GM19372 (cell line): Measurements from ENCODE around the gene PRR23E.

Experiments used
- ATAC-seq: cut with Tn5 transposase; IDR thresholded peaks from one replicate; pipeline ENCODE4 v1.9.1; 2021; ENCODE audit warnings: mild to moderate bottlenecking, low read depth, moderate library complexity; ENCODE audit not compliant: unreplicated experiment

PRR23E gene

DNA sequence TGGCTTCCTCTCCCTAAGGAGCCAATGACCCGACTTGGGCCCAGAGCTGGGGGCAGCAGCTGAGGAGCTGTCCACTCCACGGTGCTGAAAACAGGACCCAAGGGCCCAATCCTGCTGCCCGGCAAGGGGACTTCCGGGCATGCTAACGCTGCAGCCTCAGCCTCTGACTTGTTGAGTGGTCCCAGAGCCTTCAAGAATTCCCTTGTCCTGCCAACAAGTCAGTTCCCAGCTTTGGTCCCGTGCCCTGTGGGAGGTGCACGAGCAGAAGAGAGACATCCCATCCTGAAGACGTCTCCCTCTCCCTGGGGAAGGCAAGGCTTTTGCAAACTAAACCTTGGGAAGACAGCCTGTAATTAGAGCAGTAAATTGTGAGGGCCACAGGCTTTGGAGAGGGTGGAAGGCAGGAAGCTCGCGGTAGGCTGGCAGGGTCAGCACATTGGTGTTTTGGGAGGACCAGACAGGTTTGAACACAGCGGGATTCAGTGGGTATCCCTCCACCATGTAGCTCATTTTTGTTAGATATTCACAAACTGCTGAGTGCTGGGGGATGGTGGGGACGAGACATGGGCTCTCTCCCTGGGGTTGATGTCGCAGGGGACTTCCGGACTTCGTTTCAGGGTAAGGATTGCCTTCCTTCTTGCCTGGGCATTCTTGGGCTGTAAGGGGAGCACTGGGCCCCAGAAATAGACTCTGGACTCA lies 29.8 kb upstream of the PRR23E start:
- no peak for ATAC-seq

DNA sequence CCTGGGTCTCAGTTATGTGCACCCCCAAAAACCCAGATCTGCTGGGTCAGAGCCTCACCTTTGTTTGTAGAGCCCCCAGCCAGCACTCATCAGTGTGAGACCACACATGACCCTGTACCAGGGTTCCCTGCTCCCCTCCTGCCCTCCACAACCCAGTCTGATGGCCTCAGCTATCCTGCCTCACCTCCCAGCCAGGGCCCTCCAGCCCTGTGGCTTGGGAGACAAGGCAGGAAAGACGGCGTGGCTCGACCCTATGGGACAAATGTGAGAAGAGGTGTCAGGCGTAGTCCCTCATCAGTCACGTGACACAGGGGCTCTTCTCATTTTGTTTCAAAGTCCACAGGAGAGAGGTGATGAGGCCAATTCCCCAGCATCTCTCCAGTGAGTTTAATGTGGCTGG lies 28.3 kb upstream of the PRR23E start:
- no peak for ATAC-seq

DNA sequence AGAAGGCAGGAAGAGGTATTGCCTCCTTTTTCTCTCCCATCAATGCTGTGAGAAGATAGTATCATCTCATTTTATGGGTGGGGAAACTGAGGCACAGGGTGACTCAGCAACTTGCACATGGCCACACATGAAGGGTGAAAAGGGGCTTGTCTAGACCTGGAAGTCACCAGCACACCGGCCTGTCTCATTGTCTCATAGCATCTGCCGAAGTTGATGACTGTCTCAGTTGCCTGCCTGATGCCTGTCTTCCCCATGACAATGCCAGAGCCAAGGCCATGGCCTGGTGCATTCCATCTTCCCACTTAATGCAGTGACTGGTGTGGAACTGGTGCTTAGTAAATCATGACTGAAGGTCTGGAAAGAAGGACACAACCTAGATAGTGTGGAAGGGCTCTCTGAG lies 27.9 kb upstream of the PRR23E start:
- no peak for ATAC-seq

DNA sequence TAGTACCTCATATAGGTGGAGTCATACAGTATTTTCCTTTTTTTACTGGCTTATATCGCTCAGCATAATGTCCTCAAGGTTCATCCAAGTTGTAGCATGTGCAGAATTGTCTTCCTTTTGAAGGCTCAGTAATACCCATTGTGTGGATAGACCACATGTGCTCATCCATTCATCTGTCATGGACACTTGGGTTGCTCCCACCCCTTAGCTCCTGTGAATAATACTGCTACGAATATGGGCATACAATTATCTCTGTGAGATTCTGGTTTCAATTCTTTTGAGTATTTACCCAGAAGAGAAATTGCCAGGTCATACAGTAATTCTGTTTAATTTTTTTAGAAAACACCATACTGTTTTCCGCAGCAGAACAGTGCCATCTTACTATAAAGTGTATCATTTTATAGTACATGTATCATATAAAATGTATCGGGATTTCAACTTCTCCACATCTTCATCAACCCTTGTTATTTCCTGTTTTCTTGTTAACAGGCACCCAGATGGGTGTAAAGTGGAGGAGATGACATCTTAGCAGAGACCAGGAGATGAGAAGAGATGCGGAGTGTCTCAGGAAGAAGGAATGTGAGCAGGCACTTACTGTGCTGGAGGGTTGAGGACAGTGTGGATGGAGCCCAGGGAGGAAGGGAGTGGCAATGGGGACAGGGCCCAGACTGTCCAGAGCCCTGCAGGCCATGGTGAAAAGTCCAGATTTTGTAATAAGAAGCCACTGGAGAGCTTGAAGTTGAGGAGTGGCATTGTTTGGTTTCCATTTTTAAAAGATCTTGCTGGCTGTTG lies 27.0 kb upstream of the PRR23E start:
- ATAC-seq = no peak

DNA sequence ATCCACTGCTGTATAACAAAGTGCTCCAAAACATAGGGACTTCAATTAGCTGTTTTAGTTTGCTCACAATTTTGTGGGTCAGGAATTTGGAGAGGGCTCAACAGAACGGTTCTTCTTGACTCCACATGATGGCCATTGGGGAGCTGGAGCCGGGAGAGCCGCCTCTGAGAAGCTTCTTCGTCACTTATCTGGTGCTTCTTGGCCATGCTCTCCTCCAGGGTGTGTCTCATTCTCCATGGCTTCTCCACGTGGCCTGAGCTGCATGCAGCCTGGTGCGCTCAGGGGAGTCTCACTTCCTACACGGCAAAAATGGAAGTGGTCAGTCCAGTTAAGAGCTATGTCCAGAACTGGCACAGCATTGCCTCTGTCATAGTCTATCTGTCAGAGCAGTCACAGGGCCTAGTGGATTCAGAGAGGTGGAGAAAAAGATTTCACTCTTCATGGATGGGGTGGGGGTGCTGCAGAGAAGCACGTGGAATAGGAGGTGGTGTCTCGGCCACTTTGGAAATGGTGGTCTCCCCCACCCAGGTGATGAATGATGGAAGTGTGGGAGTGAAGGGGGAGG lies 26.3 kb upstream of the PRR23E start:
- ATAC-seq = no peak

DNA sequence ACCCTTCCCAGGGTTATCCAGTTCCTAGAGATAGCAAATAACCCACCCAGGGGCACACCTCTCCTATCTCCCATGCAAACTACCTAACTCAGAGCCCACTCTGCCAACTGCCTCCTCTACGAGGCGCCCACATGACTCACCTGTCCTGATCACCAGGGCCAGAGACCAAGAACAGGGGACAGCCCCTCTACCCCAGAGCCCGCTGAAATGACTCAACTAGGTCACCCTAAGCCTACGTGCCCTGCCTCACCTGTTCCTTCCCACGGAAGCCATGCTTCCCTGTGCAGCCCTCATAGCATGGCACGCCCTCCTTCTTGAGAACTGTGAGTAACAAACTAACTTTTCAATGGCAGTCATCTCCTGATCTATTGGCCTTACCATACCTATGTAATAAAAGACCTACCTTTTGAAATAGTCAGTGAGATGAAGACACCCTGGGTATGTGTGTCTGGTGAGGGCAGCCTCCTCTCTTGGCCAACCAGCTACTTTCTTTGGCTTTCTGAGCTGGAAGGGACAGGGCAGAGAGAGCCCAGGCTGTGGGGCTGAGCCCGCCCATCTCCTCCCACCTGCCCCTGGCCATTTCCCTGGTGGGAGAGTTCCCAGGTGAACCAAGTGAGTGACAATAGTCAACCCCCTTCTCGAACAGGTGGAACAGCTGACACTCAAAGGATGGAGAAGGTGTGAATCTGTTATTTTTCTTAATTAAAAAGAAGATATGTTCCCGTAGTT lies 25.5 kb upstream of the PRR23E start:
- ATAC-seq = no peak

DNA sequence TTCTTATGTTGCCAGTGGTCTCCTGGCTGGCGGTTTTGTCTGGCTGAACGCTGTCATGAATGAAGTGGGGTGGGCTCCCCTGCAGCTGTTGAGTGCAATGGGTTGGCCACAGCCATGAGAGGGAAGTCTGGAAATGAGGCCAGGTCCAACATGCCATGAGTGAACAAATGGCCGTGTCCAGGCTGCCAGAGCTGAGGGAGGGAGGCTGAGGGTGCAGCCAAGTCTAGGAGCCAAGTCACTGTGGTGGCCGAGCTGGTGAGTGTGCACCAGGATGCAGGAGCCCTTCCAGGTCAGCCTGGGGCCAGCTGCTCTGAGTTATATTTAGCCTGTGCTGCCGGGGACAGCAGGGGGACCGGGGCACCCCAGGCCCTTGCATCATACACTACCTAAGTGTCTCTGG lies 24.7 kb upstream of the PRR23E start:
- no peak for ATAC-seq

DNA sequence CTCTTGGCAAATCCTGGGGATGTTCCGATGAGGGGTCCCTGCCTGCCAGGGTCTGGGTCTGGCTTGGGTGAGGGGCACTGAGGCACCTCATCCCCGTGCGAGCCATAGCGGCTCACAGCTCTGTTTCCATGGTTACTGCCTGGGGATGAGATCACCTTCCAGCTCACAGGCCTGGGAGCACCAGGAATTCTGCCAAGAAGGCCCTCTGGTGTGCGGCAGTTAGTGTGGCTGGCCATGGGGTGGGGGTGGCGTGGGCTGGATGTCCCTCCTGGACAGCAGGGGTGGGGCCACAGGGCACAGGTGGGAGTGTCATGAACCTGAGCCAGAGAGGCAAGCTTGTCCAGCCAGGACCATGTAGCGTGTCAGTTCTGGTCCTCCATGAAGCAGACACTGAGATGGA lies 22.1 kb upstream of the PRR23E start:
- no peak for ATAC-seq

DNA sequence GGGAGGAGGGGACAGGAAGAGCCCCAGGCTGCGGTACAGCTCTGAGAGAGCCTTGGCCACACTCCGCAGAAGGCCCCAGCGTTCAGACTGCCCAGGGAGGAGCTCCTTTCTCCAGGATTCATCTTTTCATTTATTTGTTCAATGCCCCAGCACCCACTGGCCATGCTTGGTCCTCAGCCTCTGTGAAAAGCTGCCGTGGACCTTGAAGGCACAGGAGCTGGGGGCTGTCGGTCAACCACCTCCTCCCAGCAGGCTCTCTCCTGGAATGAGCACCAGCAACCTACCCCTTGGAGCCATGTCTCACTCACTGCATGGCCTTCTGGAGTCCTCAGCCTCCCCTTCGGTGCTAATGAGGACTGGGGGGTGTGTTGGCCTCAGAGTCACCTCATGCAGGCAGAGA lies 21.6 kb upstream of the PRR23E start:
- no peak for ATAC-seq

DNA sequence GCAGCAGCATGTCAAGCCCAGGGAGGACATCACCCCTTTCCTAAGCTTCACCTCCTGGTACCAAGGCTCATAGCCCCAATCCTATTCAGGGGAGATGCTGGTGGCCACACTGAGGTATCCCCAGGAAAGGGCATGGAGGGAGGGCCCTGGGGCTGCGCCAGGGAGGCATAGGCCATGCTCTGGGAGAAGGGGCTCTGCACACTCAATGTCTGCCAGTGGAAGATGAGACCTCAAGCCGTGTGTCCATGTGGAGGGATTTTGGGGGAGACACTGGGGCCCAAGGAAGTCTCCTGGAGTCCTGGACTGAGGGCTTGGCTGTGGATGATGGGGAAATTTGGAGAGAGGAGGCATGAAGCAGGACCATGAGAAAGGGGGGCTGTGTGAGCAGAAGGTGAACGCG lies 21.2 kb upstream of the PRR23E start:
- no peak for ATAC-seq

DNA sequence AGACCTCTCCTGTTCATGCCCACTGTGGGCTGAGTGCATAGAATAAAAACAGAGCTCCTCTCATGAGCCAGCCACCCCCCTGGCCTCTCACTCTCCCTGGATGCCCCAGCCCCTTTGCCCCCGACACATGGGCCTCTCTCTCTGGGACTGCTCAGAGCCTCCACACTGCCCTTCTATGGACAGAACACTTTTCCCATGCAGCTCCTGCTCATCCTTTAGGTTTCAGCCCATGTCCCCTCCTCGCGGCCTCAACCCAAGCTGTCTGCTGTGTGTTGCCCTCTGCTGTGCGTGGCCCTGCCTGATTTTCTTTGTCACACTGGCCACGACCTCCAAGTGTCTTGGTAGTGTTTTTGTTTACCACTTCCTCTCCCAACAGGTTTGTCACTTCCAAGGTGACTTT lies 20.7 kb upstream of the PRR23E start:
- ATAC-seq = no peak

DNA sequence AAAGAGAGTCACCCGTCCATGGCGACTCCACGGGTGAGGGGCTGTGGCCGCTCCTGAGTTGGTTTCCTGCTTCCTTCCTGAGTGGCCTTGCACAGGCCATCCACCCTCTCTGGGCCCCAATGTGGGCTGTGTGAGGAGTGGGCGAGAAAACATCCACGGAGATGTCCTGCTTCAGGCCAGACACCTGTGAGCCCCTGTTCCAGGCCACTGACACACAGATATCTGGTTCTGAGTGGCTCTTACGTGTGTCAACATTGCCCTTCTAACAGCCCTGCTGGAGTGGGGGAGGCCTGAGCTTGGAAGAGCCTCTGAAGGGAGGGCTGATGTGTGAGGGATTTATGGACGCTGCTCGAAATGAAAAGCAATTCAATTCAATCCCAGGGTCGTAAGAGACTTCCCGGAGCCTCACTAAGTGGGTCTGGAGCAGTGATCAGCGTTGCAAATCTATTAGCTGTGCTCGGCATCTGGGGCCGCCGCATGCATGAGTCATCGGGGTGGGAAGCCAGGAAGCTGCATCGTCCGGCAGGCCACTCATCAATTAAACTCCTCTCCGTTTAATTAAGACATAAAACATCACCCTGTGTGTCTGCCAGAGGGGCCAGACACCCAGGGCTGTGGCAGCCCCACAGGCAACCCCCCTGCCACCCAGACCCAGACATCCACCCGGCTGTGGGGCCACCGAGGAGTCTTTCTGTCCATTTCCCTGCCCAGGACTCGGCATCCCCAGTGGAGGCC lies 20.0 kb upstream of the PRR23E start:
- no peak for ATAC-seq

DNA sequence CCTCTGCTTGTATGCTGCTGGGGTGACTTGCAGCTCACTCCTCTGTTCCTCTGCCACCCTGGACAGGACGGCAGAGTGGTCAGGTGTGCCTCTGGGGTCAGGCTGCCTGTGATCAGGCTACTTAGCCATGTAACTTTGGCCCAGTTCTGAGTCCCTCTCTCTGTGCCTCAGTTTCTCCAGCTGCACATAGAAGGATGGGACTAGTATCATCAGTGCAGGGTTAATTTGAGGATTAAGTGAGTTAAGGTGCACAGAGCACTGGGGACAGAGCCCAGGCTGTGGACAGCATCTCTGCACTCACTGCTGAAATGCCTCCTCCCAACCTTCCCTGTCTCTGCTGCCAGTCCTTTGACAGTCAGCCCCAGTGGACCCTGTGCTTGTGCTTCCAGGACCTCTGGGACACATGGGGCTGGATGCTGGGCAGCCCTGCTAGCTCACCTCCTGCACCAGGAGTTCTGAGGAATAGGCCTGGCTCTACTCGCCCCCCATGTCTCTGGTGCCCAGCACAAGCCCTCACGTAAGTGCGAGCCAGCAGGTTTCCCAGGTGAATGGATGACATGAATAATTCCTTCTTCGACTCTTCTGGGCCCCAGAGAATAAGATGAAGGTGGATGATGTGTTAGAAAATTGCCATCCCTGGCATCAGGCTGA lies 19.3 kb upstream of the PRR23E start:
- no peak for ATAC-seq

DNA sequence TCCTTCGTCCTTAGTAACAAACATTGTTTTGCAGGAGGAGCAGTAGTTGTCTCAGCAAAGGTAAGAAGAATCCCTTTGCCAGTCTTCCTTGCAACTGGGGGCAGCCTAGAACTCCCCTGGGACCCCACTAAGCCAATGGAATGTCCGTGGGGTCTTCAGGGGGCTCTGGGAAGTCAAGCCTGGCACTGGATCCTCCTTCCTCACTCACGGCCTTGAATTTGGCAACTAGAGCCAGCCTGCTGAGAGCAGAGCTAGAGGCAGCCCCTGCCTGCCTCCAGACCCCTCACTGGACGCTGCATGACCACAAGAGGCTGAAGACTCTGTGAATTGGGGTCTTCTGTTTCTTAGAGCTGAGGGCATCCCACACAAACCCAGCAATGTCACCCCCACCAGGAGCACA lies 18.6 kb upstream of the PRR23E start:
- ATAC-seq = no peak

DNA sequence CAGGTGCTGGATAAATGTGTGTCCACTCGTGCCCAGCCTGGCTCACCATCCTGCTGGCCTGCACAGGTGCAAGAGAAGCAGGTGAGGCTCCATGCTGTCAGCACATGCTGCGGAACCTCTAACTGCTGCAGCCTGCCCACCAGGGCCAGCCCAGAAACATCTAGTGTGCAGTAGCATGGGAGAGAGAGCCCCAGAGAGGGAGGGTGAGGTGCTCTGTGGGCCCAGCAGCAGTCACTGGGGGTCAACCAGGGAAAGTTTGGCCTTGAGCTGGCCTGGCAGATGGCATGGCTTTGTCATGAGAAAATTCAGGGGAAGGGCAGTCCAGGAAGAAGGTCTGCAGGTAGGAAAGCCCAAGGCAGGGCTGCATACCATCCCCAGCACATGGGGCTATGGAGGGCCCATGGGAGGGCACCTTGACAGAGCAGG lies 18.2 kb upstream of the PRR23E start:
- no peak for ATAC-seq

DNA sequence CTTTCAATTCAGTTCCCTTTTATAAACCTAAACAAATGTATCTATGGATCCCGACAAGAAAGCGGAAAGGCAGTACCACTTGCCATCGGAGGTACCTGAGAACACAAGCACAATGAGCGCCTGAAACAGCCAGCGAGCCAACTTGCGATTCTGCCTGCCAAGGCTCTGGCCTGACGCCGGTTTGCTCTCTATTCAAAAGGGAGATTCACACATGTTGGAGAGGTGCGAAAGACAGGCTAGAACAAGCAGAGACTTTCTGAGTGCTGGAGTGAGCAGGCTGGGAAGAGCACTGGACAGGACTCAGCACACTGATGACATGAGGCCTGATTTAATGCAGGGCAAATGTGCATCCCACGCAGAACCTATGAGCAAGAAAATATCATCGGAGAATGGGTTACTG lies 17.7 kb upstream of the PRR23E start:
- ATAC-seq = no peak

DNA sequence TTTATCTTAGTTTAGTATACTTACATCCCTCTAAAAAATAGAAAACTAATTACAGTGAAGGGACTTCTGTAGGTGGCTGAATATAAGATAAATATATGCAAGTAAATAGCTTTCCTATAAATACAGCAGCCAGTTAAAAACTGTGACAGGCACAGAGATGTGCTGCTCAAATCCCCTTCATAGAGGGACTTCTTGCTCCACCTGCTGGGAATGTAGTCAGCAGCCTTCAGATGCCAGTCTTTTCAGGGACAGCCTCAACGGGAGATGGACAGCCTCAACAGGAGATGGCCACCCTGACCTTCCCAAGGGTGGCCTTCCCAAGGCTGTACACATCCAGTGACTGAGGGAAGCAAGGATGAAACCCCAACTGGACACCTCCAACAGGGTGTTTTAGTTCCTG lies 15.7 kb upstream of the PRR23E start:
- no peak for ATAC-seq

DNA sequence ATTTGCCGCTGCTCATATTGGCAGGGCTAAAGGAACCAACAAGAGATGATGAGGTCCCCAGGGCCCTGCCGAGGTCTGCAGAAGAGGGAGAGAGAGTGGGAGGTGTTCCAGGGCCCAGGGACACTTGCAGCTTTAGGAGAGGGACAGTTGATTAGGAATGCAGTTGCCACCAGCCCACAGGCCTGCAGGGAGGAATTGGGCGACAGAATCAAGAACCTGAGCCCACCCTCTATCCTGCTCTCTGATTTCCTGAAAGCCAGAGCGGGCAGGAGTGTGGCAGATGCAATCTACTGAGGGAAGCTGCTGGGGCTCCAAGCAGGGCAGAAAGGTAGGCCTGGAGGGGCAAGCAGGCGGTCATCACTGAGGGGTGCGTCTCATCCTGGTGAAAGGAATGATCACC lies 12.1 kb upstream of the PRR23E start:
- no peak for ATAC-seq

DNA sequence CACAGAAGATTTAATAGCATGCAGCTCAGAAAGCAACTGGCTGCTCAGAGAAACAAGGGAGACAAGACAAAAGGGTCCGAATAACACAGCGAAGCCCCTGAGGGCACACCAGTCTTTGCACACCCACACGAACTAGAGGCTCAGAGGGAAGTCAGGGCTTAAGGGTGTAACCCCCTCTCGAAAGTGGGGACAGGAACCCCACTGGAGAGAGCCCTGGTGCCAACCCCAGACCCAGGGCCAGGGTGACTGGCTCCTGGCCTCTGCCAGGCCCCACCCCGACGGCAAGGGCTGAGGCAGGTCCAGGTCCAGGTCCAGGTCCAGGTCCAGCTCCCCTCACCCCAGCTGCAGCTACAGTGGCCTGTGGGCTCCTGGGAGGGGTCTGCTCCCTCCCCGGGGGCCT lies 10.5 kb upstream of the PRR23E start:
- no peak for ATAC-seq
